Fibroblast of the conjunctiva (primary cell): ENCODE measurements around the gene USP20.

Experiments used
- DNase-seq: peaks from one replicate; pipeline ENCODE4 v3.0.0-alpha.2; 2010; ENCODE audit warnings: low read depth

USP20 gene

GRCh38 chr9:129919841-129920240 is 84.6 kb downstream of the USP20 start:
- no peak for DNase-seq

GRCh38 chr9:129921905-129922304 is 86.6 kb downstream of the USP20 start:
- DNase-seq = no peak

- DNase-seq = no peak
These were observed 88.3 kb downstream of the USP20 start for GRCh38 chr9:129923589-129923988.

GRCh38 chr9:129929496-129930125 is 94.4 kb downstream of the USP20 start:
- no peak for DNase-seq

- no peak for DNase-seq
These were observed 95.5 kb downstream of the USP20 start for GRCh38 chr9:129930743-129931142.
